Left kidney (tissue), 8 donors: ENCODE results near the gene DSC2. TPM values are rescaled to one million over a fixed set of nuclear protein-coding genes. Genes with fewer than 3 reads are reported as not detected.
"Not testable (repeated sequence)": the region's sequence is repeated elsewhere in the genome, so short reads cannot be mapped to it uniquely, and the experiment has no call there.

ENCODE experiments used
- DNase-seq: peaks from one replicate; pipeline ENCODE4 v3.0.0-alpha.2; 2013
- long read RNA-seq, 8 donors: transcript quantifications; one replicate each; lab custom pipeline, GENCODE V29; 2026
- polyA plus RNA-seq: library from polyadenylated mRNA; unstranded; fragments of 120-200 nt; gene quantifications from one replicate; pipeline ENCODE4 v1.2.1, GENCODE V29; 2013; ENCODE audit not compliant: insufficient read length

DSC2 gene
- 48.3 TPM for polyA plus RNA-seq
- long read RNA-seq, donor 1, full-length matches to known transcripts: 2 of 2 reads
- long read RNA-seq, donor 1, partial matches to known transcripts: 0 of 2 reads
- long read RNA-seq, donor 1, other reads (novel, unspliced or antisense): 0 of 2 reads
- long read RNA-seq, donor 2, full-length matches to known transcripts: 3 of 8 reads
- long read RNA-seq, donor 2, partial matches to known transcripts: 5 of 8 reads
- long read RNA-seq, donor 2, other reads (novel, unspliced or antisense): 0 of 8 reads
- long read RNA-seq, donor 3: 0 reads
- long read RNA-seq, donor 4: 0 reads
- long read RNA-seq, donor 5, full-length matches to known transcripts: 4 of 4 reads
- long read RNA-seq, donor 5, partial matches to known transcripts: 0 of 4 reads
- long read RNA-seq, donor 5, other reads (novel, unspliced or antisense): 0 of 4 reads
- long read RNA-seq, donor 6, partial matches to known transcripts: 5 of 5 reads
- long read RNA-seq, donor 6, other reads (novel, unspliced or antisense): 0 of 5 reads
- long read RNA-seq, donor 7: 0 reads
- long read RNA-seq, donor 8, full-length matches to known transcripts: 1 of 1 reads
- long read RNA-seq, donor 8, partial matches to known transcripts: 0 of 1 reads
- long read RNA-seq, donor 8, other reads (novel, unspliced or antisense): 0 of 1 reads

GRCh38 chr18:31102025-31102684 is at the start of gene DSC2:
TSS of gene DSC2 (minus strand) at chr18:31102421. CDS start at chr18:31101971, 450 bp downstream.
- peak; percentile 43 for DNase-seq

GRCh38 chr18:31149351-31149750 is 47.1 kb upstream of the DSC2 start:
- no peak for DNase-seq

GRCh38 chr18:31148600-31148999 is 46.4 kb upstream of the DSC2 start:
- DNase-seq: no peak

- no peak for DNase-seq
Measured at GRCh38 chr18:31146809-31147208, 44.6 kb upstream of the DSC2 start.

GRCh38 chr18:31143025-31143424 is 40.8 kb upstream of the DSC2 start:
- DNase-seq: no peak

- no peak for DNase-seq
Measured at GRCh38 chr18:31138709-31139108, 36.5 kb upstream of the DSC2 start.

GRCh38 chr18:31134988-31135529 is 32.8 kb upstream of the DSC2 start:
- no peak for DNase-seq

GRCh38 chr18:31129398-31130115 is 27.3 kb upstream of the DSC2 start:
- DNase-seq: no peak

- no peak for DNase-seq
Measured at GRCh38 chr18:31125878-31126277, 23.7 kb upstream of the DSC2 start.

GRCh38 chr18:31123125-31123524 is 20.9 kb upstream of the DSC2 start:
- DNase-seq: not testable (repeated sequence)

- no peak for DNase-seq
Measured at GRCh38 chr18:31120594-31120993, 18.4 kb upstream of the DSC2 start.

- no peak for DNase-seq
Measured at GRCh38 chr18:31116853-31117595, 14.8 kb upstream of the DSC2 start.

- DNase-seq: no peak
Measured at GRCh38 chr18:31112804-31113203, 10.6 kb upstream of the DSC2 start.

GRCh38 chr18:31105733-31106132 is 3.5 kb upstream of the DSC2 start:
- no peak for DNase-seq

GRCh38 chr18:31104444-31104843 is 2.2 kb upstream of the DSC2 start:
- no peak for DNase-seq

GRCh38 chr18:31103423-31103822 is 1.2 kb upstream of the DSC2 start:
- DNase-seq: no peak

- no peak for DNase-seq
Measured at GRCh38 chr18:31102941-31103340, 720 bp upstream of the DSC2 start.

- peak; percentile 53 for DNase-seq
Measured at GRCh38 chr18:31101183-31102024, 817 bp downstream of the DSC2 start.

GRCh38 chr18:31100436-31101182 is 1.6 kb downstream of the DSC2 start:
- peak; percentile 21 for DNase-seq
